Left hindlimb (tissue), 1 donor: ENCODE measurements around the gene GSTCD.
"Not testable (repeated sequence)": the region's sequence is repeated elsewhere in the genome, so short reads cannot be mapped to it uniquely, and the experiment has no call there.

ENCODE experiments used
- DNase-seq: peaks from one replicate; pipeline ENCODE4 v3.0.0-alpha.2; 2018

The GSTCD gene

GRCh38 chr4:105715692-105716278 is 7.2 kb downstream of the GSTCD start:
- DNase-seq: no peak

GRCh38 chr4:105719204-105719603 is 10.6 kb downstream of the GSTCD start:
- no peak for DNase-seq

DNA sequence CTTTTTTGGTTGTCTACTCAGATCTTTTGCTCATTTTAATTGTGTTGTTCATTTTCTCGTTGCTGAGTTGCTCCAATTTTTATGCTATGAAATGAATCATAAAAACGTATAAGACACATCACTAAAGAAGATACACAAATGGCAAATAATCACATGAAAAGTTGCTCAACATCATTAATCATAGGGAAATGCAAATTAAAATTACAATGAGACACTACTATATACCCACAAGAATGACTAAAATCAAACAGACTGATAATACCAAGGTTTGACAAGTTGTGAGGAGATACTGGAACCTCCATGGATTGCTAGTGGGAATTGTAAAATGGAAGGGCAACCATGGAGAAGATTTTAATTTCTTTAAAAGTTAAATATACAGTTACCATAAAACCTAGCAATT is 17.0 kb downstream of the GSTCD start:
- DNase-seq: no peak

GRCh38 chr4:105729895-105730294 is 21.3 kb downstream of the GSTCD start:
- DNase-seq: not testable (repeated sequence)

GRCh38 chr4:105735217-105735616 is 26.6 kb downstream of the GSTCD start:
- DNase-seq: not testable (repeated sequence)

- no peak for DNase-seq
These were observed 33.0 kb downstream of the GSTCD start for GRCh38 chr4:105741548-105741947.

GRCh38 chr4:105748222-105748621 is 39.6 kb downstream of the GSTCD start:
- no peak for DNase-seq

DNA sequence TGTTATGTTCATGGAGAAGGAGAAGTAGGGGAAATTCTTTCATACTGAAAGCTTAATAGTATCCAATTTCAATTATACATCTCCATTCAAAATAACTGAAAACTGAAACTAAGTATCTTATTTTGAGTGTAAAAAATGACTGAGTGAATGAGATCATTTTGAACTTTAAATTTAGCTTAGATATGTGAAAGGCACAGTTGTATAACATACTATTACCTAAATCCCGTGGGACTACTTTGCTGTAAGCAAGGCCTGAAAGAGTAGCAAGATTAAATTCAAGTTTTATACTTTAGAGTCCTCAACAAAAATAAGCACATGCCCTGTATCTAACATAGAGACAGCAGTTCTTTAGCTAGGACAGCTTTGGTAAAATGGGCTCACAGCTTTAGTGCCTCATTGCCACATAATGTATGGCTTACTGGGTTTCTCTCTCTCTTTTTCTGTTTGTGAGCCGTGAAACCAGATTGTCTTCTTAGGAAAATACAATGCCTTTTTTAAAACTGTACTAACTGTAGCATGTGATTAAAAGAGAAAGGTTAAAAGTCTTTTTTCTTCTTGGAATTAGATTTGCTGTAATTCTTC is 43.2 kb downstream of the GSTCD start:
- no peak for DNase-seq

DNA sequence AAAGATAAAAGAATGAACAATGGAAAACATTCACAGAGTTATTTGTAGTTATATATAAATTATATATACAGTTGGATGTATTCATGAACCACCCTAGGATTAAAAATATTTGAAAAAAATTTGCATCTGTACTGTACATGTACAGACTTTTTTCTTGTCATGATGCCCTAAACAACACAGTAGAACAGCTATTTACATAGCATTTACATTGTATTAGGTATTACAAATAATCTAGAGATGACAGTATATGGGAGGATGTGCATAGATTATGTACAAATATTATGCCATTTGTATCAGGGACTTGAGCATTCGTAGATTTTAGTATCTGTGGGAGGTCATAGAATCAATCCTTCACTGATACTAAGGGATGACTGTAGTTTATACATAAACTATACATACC is 44.8 kb downstream of the GSTCD start:
- no peak for DNase-seq

DNA sequence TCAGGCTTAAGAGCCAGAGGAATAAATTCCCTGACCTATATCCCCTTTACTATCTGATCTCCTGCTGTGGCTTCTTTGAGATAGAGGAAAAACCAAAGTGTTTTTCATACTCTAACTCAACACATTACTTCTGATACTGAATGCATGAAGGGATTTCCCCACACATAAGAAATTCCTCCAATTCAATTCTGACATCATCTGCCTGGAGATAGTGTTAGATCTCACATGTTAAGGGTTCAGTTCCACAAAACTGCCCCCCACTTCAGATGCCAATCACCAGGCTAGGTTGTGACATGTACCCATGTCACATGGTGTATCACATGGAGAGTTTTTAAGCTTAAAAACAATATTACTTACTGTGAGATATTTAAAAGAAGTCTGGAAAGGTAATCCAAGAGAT is 46.8 kb downstream of the GSTCD start:
- DNase-seq: no peak

DNA sequence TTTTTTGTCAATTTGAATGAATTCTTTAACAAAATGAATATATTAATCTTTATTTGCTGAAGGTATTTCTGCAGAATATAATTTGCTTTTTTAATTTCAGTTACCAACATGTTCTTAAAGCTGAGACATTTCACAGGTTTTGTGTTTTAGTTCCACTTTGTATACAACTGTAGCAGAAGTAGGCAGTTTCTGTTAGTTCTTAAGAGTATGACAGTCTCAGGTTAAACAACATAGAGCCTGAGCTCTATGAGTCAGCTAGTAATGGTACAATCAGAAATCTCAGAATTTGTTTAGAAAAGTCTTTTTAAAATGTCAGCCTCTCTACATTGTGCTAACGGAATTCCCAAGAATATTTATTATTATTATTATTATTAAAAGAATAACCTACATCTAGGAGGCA is 50.4 kb downstream of the GSTCD start:
- no peak for DNase-seq

- no peak for DNase-seq
These were observed 57.3 kb downstream of the GSTCD start for GRCh38 chr4:105765690-105766407.

DNA sequence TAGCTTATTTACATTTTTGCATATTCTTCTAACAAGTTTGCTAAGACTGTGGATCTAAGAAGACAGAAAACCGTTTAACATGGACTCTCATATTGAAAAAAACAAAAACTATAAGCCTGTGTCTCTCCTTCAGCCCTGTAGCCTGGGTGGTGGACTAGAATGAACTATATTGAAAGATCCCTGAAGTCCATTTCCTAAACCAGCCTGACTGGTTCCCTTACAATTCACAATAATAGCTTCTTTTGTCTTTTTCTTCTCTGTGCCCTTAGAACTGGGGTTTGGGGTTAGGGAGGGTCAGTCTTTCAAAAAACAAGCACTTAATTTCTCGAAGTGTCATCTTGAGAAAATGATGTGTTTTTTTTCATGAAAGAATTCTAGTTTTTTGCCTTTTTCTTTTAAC is 59.0 kb downstream of the GSTCD start:
- DNase-seq: no peak

GRCh38 chr4:105770524-105770923 is 61.9 kb downstream of the GSTCD start:
- DNase-seq: not testable (repeated sequence)

DNA sequence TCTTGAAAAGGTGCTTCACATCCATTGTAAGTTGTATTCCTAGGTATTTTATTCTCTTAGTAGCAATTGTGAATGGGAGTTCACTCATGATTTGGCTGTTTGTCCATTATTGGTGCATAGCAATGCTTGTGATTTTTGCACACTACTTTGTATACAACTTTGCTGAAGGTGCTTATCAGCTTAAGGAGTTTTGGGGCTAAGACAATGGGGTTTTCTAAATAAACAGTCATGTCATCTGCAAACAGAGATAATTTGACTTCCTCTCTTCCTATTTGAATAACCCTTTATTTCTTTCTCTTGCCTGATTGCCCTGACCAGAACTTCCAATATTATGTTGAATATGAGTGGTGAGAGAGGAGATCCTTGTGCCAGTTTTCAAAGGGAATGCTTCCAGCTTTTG is 63.5 kb downstream of the GSTCD start:
- DNase-seq: not testable (repeated sequence)

DNA sequence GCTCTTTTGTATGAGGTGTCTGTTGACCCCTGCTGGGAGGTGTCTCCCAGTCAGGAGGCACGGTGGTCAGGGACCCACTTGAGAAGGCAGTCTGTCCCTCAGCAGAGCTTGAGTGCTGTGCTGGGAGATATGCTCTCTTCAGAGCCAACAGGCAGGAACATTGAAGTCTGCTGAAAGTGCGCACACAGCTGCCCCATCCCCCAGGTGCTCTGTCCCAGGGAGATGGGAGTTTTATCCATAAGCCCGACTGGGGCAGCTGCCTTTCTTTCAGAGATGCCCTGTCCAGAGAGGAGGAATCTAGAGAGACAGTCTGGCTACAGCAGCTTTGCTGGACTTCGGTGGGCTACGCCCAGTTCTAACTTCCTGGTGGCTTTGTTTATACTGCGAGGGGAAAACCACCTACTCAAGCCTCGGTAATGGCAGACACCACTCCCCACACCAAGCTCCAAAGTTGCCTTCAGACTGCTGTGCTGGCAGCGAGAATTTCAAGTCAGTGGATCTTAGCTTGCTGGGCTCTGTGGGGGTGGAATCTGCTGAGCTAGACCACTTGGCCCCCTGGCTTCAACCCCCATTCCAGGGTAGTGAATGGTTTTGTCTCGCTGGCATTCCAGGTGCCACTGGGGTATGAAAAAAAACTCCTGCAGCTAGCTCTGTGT is 67.3 kb downstream of the GSTCD start:
- not testable (repeated sequence) for DNase-seq

- DNase-seq: no peak
These were observed 71.6 kb downstream of the GSTCD start for GRCh38 chr4:105780176-105780575.

GRCh38 chr4:105784761-105785160 is 76.2 kb downstream of the GSTCD start:
- DNase-seq: no peak

DNA sequence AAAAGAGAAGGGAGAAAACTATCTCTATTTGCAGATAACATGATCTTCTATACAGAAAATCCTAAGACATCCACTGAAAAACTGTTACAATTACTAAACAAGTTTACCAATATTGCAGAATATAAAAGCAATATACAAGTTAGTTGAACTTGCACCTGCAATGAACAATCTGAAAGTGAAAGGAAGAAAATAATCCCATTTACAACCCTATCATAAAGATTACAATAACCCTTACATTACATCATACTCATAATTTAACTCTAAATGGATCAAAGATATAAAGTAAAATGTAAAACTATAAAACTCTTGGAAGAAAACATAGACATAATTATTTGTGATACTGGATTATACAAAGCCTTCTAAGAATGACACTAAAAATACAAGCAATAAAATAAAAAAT is 77.2 kb downstream of the GSTCD start:
- no peak for DNase-seq

DNA sequence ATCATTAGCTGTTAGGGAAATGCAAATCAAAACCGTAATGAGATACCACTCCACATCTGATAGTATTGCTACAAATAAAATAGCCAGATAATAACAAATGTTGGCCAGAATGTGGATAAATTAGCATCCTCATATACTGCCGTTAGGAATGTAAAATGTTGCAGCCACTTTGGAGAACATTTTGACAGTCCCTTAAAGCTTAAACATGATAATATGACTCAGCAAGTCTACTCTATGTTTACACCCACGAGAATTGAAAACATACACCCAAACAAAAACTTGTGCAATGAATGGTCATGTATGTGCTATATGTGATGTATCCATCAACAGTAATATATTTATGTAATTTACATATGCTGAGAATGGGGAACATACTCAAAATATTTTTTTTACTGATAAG is 78.2 kb downstream of the GSTCD start:
- no peak for DNase-seq

- no peak for DNase-seq
These were observed 88.6 kb downstream of the GSTCD start for GRCh38 chr4:105797225-105797624.

DNA sequence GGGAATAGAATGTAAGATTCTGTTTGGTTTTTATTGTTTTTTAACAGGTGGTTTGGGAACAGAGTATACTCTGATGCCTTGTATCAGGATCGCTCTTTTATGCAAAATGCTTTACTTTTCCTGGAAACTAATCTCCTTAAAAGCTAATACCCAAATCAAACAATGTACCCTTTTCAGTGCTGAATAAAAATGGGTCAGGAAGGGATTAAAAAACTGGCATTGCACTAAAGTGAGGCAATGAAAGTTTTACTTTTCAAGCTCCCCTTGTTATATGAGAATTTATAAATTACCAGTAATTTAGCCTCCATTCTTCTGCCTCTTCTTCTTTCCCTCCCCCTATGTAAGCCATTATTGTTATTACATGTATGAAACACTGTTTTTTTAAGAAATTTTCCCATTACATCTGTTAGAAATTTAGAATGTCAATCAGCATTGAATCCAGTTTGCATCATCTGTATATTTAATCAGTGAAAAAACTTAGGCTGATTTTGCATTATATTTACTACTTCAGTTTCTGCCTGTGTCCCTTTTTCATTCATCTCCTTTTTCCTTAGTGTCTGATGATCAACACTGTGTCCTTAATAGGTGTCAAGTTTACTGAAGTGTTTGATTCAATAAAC is 97.0 kb downstream of the GSTCD start:
- DNase-seq: no peak

GRCh38 chr4:105807496-105807895 is 98.9 kb downstream of the GSTCD start:
- no peak for DNase-seq
